Activated T-cell treated with anti-CD3 and anti-CD28 coated beads, Interleukin-2, amount 50 U/mL, for 48 hours (primary cell): Measurements from ENCODE around the gene YAP1.

Experiments used
- DNase-seq, 2 experiments: peaks; one replicate each; pipeline ENCODE4 v3.0.0-alpha.2; 2020

The YAP1 gene

GRCh38 chr11:102109896-102110760, at the start of gene YAP1:
YAP1 (plus strand) TSS chr11:102110447; CDS start chr11:102110849, 402 bp downstream.
- DNase-seq, result peak; percentile 76 to 80

- no peak for DNase-seq
Measured at GRCh38 chr11:102061276-102061675, 49.0 kb upstream of the YAP1 start.

GRCh38 chr11:102062106-102062505, 48.1 kb upstream of the YAP1 start:
- no peak for DNase-seq

- no peak for DNase-seq
Measured at GRCh38 chr11:102064316-102064715, 45.9 kb upstream of the YAP1 start.

GRCh38 chr11:102070766-102071165, 39.5 kb upstream of the YAP1 start:
- DNase-seq, result no peak

GRCh38 chr11:102071497-102072472, 38.5 kb upstream of the YAP1 start:
- DNase-seq, result no peak

- no peak for DNase-seq
Measured at GRCh38 chr11:102073253-102073652, 37.0 kb upstream of the YAP1 start.

- no peak for DNase-seq
Measured at GRCh38 chr11:102079625-102080024, 30.6 kb upstream of the YAP1 start.

GRCh38 chr11:102081313-102081712, 28.9 kb upstream of the YAP1 start:
- no peak for DNase-seq

- DNase-seq, result no peak
Measured at GRCh38 chr11:102085864-102086551, 24.2 kb upstream of the YAP1 start.

- no peak for DNase-seq
Measured at GRCh38 chr11:102097186-102097585, 13.1 kb upstream of the YAP1 start.

- DNase-seq, result no peak
Measured at GRCh38 chr11:102099755-102100154, 10.5 kb upstream of the YAP1 start.

GRCh38 chr11:102108734-102109440, 1.4 kb upstream of the YAP1 start:
- DNase-seq, result no peak

GRCh38 chr11:102110761-102111010, 439 bp downstream of the YAP1 start:
- peak in 1 of 2 experiments; percentile 21 for DNase-seq

GRCh38 chr11:102111011-102111786, 952 bp downstream of the YAP1 start:
- DNase-seq, result peak; percentile 25 to 44

GRCh38 chr11:102111787-102112508, 1.7 kb downstream of the YAP1 start:
- DNase-seq, result peak; percentile 17 to 24

- no peak for DNase-seq
Measured at GRCh38 chr11:102112509-102112821, 2.2 kb downstream of the YAP1 start.

- no peak for DNase-seq
Measured at GRCh38 chr11:102114032-102114431, 3.8 kb downstream of the YAP1 start.

GRCh38 chr11:102115557-102115956, 5.3 kb downstream of the YAP1 start:
- no peak for DNase-seq

GRCh38 chr11:102116453-102117205, 6.4 kb downstream of the YAP1 start:
- no peak for DNase-seq
